ENCODE measurements around the gene CARD10. TPM values are rescaled to one million over a fixed set of nuclear protein-coding genes. Genes with fewer than 3 reads are reported as not detected.

CARD10 gene
- total RNA-seq, 4 donors from 2014 or later, result 4.0 to 14.0 (median 9.9) TPM

DNA sequence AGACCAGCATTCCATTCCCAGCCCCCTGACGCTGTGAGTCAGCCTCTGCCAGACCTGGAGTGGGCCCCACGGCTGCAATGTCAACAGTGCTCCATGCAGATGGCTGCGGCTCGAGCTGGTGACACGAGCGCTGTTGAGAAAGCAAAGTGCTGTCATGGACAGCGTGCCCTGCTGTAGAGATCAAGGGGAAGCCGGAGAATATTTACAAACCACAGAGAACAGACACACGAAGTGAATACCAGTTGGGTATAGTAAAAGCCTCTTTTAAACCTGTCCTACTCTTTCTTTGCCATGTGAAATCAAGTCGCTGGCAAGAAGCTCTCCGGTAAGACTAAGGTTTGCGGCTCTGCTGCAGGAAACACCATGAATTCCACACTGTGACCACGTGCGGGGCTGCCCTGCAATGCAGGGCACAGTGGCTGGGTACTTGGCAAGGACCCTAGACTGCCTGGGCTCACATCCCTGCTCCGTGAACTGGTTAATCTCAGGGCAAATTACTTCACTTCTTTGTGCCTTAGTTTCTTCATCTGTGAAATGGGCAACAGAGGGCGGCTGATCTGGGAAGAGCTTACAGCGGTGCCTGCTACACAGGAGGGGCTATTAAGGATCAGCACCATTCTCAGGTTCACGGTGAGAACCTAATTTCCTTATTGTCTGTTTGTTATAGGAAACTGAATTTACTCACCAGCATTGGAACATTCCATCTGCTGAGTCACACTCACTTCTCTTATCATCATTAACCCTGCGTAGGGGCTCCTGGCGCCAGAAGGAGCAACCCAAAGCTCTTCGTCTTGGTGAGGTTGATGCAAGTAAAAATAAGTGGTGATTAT, 64.1 kb downstream of the CARD10 start:
- TF ChIP-seq POLR2AphosphoS5 (IDR thresholded peaks at IDR 0.05) (no peak), EP300 (IDR thresholded peaks at IDR 0.05) (no peak), CTCF (IDR thresholded peaks at IDR 0.05) (no peak), POLR2A (IDR thresholded peaks at IDR 0.05) (no peak)
- no peak overlapping the region for H3K4me3 ChIP-seq
- 37 to 52% methylated on average over 14 of the region's 21 CpGs for WGBS, 2 donors (ENCODE audit: low coverage in 1 of 2)
- H3K27me3 ChIP-seq, result peaks cover 98% of the 10 kb centered on the region
- H3K36me3 ChIP-seq, result no peaks in the 10 kb centered on the region
- no peak for ATAC-seq
- no peak overlapping the region for H3K27ac ChIP-seq
- H3K9me3 ChIP-seq, result peaks cover 0 to 18% (median 0%) of the 10 kb centered on the region in 3 donors
- H3K4me1 ChIP-seq, result no peaks in the 10 kb centered on the region

DNA sequence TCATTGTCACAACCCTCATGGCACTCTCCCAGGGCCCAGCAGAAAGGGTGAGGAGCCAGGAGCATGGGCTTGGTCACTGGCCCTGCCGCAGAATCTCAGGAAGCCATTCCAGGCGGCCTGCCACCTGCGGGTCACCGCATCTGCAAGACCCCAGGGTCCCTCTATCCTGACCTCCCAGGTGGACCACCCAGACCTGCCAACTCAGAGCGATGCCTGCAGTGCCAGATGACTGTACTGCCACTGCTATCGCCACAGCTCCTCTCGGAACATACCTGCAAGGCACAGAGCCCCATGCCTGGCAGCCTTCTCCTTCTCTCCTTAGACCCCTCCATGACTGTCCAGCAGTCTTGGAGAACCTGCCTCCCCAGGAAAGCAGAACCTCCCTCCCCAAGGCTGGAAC, 65.5 kb downstream of the CARD10 start:
- TF ChIP-seq POLR2AphosphoS5 (IDR thresholded peaks at IDR 0.05), result no peak
- TF ChIP-seq EP300 (IDR thresholded peaks at IDR 0.05), result no peak
- no peak for TF ChIP-seq POLR2A (IDR thresholded peaks at IDR 0.05)
- no peak for TF ChIP-seq CTCF (IDR thresholded peaks at IDR 0.05)
- H3K27me3 ChIP-seq, result peaks cover 98% of the 10 kb centered on the region

GRCh38 chr22:37451218-37451617, 68.0 kb downstream of the CARD10 start:
- Histone ChIP-seq H3K27ac (no peak overlapping the region), H3K4me1 (no peaks in the 10 kb centered on the region), H3K4me3 (no peak overlapping the region), H3K36me3 (no peaks in the 10 kb centered on the region), H3K27me3 (peaks cover 97% of the 10 kb centered on the region), H3K9me3 (peaks cover 0 to 18% (median 0%) of the 10 kb centered on the region in 3 donors)
- 22% methylated on average over 1 of the region's 1 CpG; no CpG with 5 or more reads in 1 of the 2 donors for WGBS, 2 donors (ENCODE audit: low coverage in 1 of 2)
- ATAC-seq, result no peak
- no peak for TF ChIP-seq POLR2A (IDR thresholded peaks at IDR 0.05)
- TF ChIP-seq CTCF (IDR thresholded peaks at IDR 0.05), result no peak
- no peak for TF ChIP-seq POLR2AphosphoS5 (IDR thresholded peaks at IDR 0.05)
- no peak for TF ChIP-seq EP300 (IDR thresholded peaks at IDR 0.05)

More for the DNA sequence above, 65.5 kb downstream of the CARD10 start:
- no peak overlapping the region for H3K27ac ChIP-seq
- H3K36me3 ChIP-seq, result no peaks in the 10 kb centered on the region
- peaks cover 0 to 18% (median 0%) of the 10 kb centered on the region in 3 donors for H3K9me3 ChIP-seq
- H3K4me3 ChIP-seq, result no peak overlapping the region
- H3K4me1 ChIP-seq, result no peaks in the 10 kb centered on the region
- ATAC-seq, result no peak
- 82 to 88% methylated on average over 3 to 5 of the region's 7 CpGs for WGBS, 2 donors (ENCODE audit: low coverage in 1 of 2)

GRCh38 chr22:37449331-37450001, 69.7 kb downstream of the CARD10 start:
- Histone ChIP-seq H3K36me3 (no peaks in the 10 kb centered on the region), H3K4me1 (no peaks in the 10 kb centered on the region), H3K9me3 (peaks cover 0 to 18% (median 0%) of the 10 kb centered on the region in 3 donors), H3K27ac (no peak overlapping the region), H3K27me3 (peaks cover 93% of the 10 kb centered on the region), H3K4me3 (no peak overlapping the region)
- no peak for ATAC-seq
- WGBS, 2 donors (ENCODE audit: low coverage in 1 of 2), result 27% methylated on average over 6 of the region's 15 CpGs; no CpG with 5 or more reads in 1 of the 2 donors
- no peak for TF ChIP-seq CTCF (IDR thresholded peaks at IDR 0.05)
- no peak for TF ChIP-seq POLR2A (IDR thresholded peaks at IDR 0.05)
- no peak for TF ChIP-seq POLR2AphosphoS5 (IDR thresholded peaks at IDR 0.05)
- TF ChIP-seq EP300 (IDR thresholded peaks at IDR 0.05), result no peak
